Measurements from ENCODE around the gene SLC2A2.
"Not testable (repeated sequence)": the region's sequence is repeated elsewhere in the genome, so short reads cannot be mapped to it uniquely, and the experiment has no call there.

Gene SLC2A2

DNA sequence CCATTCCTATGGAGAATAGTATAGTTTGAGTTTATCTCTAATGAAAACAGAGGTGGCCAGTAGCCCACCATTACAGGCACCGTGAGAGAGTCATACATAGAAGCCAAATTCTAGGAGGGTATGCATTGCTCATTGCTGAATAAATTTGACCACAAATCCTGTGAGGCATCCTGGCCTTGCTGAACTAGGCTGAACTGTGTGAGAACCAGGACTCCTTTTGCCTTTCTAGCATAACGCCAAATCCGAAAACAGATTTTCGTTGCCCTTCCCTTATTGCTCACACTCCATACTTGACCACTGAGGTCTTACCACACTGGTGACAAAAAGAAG is 50.4 kb downstream of the SLC2A2 start:
- Histone ChIP-seq H3K27me3 (ENCODE audit: low read depth, low read length) (no peaks in the 10 kb centered on the region), H3K27ac (ENCODE audit: low read length) (no peak overlapping the region), H3K4me1 (ENCODE audit: low read length) (no peaks in the 10 kb centered on the region), H3K9me3 (ENCODE audit: insufficient read depth, low read length) (no peaks in the 10 kb centered on the region), H4K20me1 (ENCODE audit: insufficient read depth, low read length) (no peaks in the 10 kb centered on the region), H3K4me3 (ENCODE audit: low read length) (no peak overlapping the region), H3K9ac (ENCODE audit: low read length) (no peak overlapping the region), H3K4me2 (ENCODE audit: low read length) (no peak overlapping the region), H2AFZ (ENCODE audit: low read depth, low read length) (no peak overlapping the region), H3K79me2 (ENCODE audit: low read length) (no peaks in the 10 kb centered on the region), H3K36me3 (replicated peaks; ENCODE audit: low read depth, low read length) (no peaks in the 10 kb centered on the region)
- TF ChIP-seq, protein P1, sequence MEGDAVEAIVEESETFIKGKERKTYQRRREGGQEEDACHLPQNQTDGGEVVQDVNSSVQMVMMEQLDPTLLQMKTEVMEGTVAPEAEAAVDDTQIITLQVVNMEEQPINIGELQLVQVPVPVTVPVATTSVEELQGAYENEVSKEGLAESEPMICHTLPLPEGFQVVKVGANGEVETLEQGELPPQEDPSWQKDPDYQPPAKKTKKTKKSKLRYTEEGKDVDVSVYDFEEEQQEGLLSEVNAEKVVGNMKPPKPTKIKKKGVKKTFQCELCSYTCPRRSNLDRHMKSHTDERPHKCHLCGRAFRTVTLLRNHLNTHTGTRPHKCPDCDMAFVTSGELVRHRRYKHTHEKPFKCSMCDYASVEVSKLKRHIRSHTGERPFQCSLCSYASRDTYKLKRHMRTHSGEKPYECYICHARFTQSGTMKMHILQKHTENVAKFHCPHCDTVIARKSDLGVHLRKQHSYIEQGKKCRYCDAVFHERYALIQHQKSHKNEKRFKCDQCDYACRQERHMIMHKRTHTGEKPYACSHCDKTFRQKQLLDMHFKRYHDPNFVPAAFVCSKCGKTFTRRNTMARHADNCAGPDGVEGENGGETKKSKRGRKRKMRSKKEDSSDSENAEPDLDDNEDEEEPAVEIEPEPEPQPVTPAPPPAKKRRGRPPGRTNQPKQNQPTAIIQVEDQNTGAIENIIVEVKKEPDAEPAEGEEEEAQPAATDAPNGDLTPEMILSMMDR (IDR thresholded peaks at IDR 0.05; ENCODE audit: low read depth, low read length): no peak

DNA sequence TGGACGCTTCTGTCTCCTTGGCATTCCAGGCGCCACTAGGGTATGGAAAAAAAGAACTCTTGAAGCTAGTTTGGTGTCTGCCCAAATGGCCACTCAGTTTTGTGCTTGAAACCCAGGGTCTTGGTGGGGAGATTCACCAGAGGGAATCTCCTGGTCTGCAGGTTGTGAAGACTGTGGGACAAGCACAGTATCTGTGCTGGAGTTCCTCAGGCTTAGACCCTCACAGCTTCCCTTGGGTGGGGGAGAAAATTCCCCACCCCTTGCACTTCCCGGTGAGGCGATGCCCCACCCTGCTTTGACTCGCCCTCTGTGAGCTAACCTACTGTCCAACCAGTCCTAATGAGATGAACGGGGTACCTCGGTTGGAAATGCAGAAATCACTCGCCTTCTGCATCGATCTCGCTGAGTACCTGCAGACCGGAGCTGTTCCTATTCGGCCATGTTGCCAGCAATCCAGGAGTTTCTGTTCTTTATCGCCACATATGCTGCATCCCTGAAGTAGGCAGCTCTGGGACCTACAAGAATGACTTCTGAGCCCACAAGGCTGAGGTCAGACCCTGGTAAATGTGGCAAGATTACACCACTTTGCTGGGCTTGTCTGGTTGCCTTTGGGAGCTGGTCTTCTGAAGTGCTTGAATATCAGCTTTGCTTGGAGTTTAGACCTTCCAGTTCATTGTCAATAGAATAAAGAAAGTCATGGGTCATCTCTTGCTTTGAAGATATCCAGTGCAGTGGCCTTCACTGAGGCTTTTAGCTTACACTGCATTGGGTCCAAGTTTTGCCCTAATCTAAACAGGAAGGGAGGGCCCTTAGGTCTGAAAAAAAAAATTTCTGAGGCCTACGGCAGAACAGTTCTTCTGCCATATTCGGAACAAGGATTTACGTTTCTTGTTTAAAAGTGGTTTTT is 51.0 kb downstream of the SLC2A2 start:
- Histone ChIP-seq H3K27ac (ENCODE audit: low read length) (no peak overlapping the region), H3K36me3 (replicated peaks; ENCODE audit: low read depth, low read length) (no peaks in the 10 kb centered on the region), H4K20me1 (ENCODE audit: insufficient read depth, low read length) (no peaks in the 10 kb centered on the region), H3K9me3 (ENCODE audit: insufficient read depth, low read length) (no peaks in the 10 kb centered on the region), H3K79me2 (ENCODE audit: low read length) (no peaks in the 10 kb centered on the region), H3K4me3 (ENCODE audit: low read length) (no peak overlapping the region), H3K27me3 (ENCODE audit: low read depth, low read length) (no peaks in the 10 kb centered on the region), H3K9ac (ENCODE audit: low read length) (no peak overlapping the region), H3K4me2 (ENCODE audit: low read length) (no peak overlapping the region), H3K4me1 (ENCODE audit: low read length) (no peaks in the 10 kb centered on the region), H2AFZ (ENCODE audit: low read depth, low read length) (no peak overlapping the region)
- TF ChIP-seq, protein P1 (IDR thresholded peaks at IDR 0.05; ENCODE audit: low read depth, low read length): no peak
- TF ChIP-seq EZH2phosphoT487 (IDR thresholded peaks at IDR 0.05; ENCODE audit: low read depth): no peak

DNA sequence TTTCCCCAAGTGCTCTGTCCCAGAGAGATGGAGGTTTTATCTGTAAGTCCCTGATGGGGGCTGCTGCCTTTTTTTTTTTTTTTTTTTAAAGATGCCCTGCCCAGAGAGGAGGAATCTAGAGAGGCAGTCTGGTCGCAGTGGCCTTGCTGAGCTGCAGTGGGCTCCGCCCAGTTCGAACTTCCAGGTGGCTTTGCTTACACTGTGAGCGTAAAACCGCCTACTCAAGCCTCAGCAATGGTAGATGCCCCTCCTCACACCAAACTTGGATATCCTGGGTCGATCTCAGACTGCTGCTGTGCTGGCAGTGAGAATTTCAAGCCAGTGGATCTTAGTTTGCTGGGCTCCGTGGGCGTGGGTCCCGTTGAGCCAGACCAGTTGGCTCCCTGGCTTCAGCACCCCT is 51.6 kb downstream of the SLC2A2 start:
- TF ChIP-seq, protein P1 (IDR thresholded peaks at IDR 0.05; ENCODE audit: low read depth, low read length): no peak
- no peak for TF ChIP-seq EZH2phosphoT487 (IDR thresholded peaks at IDR 0.05; ENCODE audit: low read depth)
- Histone ChIP-seq H3K79me2 (ENCODE audit: low read length) (no peaks in the 10 kb centered on the region), H3K9me3 (ENCODE audit: insufficient read depth, low read length) (no peaks in the 10 kb centered on the region), H4K20me1 (ENCODE audit: insufficient read depth, low read length) (no peaks in the 10 kb centered on the region), H3K4me3 (ENCODE audit: low read length) (no peak overlapping the region), H2AFZ (ENCODE audit: low read depth, low read length) (no peak overlapping the region), H3K9ac (ENCODE audit: low read length) (no peak overlapping the region), H3K27ac (ENCODE audit: low read length) (no peak overlapping the region), H3K4me2 (ENCODE audit: low read length) (no peak overlapping the region), H3K27me3 (ENCODE audit: low read depth, low read length) (no peaks in the 10 kb centered on the region), H3K36me3 (replicated peaks; ENCODE audit: low read depth, low read length) (no peaks in the 10 kb centered on the region), H3K4me1 (ENCODE audit: low read length) (no peaks in the 10 kb centered on the region)

DNA sequence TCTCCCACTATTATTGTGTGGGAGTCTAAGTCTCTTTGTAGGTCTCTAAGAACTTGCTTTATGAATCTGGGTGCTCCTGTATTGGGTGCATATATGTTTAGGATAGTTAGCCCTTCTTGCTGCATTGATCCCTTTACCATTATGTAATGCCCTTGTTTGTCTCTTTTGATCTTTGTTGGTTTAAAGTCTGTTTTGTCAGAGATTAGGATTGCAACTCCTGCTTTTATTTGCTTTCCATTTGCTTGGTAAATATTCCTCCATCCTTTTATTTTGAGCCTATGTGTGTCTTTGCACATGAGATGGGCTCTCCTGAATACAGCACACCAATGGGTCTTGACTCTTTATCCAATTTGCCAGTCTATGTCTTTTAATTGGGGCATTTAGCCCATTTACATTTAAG is 53.6 kb downstream of the SLC2A2 start:
- H3K36me3 ChIP-seq (replicated peaks; ENCODE audit: low read depth, low read length); H3K27me3 ChIP-seq (ENCODE audit: low read depth, low read length); H4K20me1 ChIP-seq (ENCODE audit: insufficient read depth, low read length); H3K9me3 ChIP-seq (ENCODE audit: insufficient read depth, low read length); H3K79me2 ChIP-seq (ENCODE audit: low read length); H2AFZ ChIP-seq (ENCODE audit: low read depth, low read length); H3K4me2 ChIP-seq (ENCODE audit: low read length); H3K27ac ChIP-seq (ENCODE audit: low read length); H3K9ac ChIP-seq (ENCODE audit: low read length); H3K4me1 ChIP-seq (ENCODE audit: low read length); H3K4me3 ChIP-seq (ENCODE audit: low read length): not testable (repeated sequence)

All from OCI-LY3 (cell line).